Stimulated activated CD4-positive, alpha-beta T cell treated with anti-CD3 and anti-CD28 coated beads, Interleukin-12 subunit alpha, Interleukin-12 subunit beta, amount 100 ng/mL, for 4 hours (primary cell): ENCODE measurements around the gene OOSP3.
"Not testable (repeated sequence)": the region's sequence is repeated elsewhere in the genome, so short reads cannot be mapped to it uniquely, and the experiment has no call there.

Experiments used
- DNase-seq: peaks from one replicate; pipeline ENCODE4 v3.0.0-alpha.2; 2020

OOSP3 gene

GRCh38 chr11:59877784-59878183, 798 bp upstream of the OOSP3 start:
- DNase-seq: no peak

- no peak for DNase-seq
Measured at GRCh38 chr11:59879567-59879966, 985 bp downstream of the OOSP3 start.

- no peak for DNase-seq
Measured at GRCh38 chr11:59883597-59883996, 5.0 kb downstream of the OOSP3 start.

GRCh38 chr11:59887156-59887555, 8.6 kb downstream of the OOSP3 start:
- DNase-seq: not testable (repeated sequence)

GRCh38 chr11:59891781-59892181, 13.2 kb downstream of the OOSP3 start:
- no peak for DNase-seq

- no peak for DNase-seq
Measured at GRCh38 chr11:59894616-59895015, 16.0 kb downstream of the OOSP3 start.

GRCh38 chr11:59898046-59898445, 19.5 kb downstream of the OOSP3 start:
- no peak for DNase-seq

GRCh38 chr11:59898650-59899049, 20.1 kb downstream of the OOSP3 start:
- no peak for DNase-seq

GRCh38 chr11:59899532-59899931, 20.9 kb downstream of the OOSP3 start:
- no peak for DNase-seq

GRCh38 chr11:59900366-59901126, 22.0 kb downstream of the OOSP3 start:
- no peak for DNase-seq

- DNase-seq: no peak
Measured at GRCh38 chr11:59901306-59901705, 22.7 kb downstream of the OOSP3 start.

GRCh38 chr11:59903569-59903968, 25.0 kb downstream of the OOSP3 start:
- DNase-seq: not testable (repeated sequence)

- no peak for DNase-seq
Measured at GRCh38 chr11:59918480-59918879, 39.9 kb downstream of the OOSP3 start.

GRCh38 chr11:59918987-59919589, 40.5 kb downstream of the OOSP3 start:
- no peak for DNase-seq

- DNase-seq: no peak
Measured at GRCh38 chr11:59923813-59924212, 45.2 kb downstream of the OOSP3 start.

- DNase-seq: no peak
Measured at GRCh38 chr11:59931688-59932087, 53.1 kb downstream of the OOSP3 start.

- no peak for DNase-seq
Measured at GRCh38 chr11:59938132-59938531, 59.5 kb downstream of the OOSP3 start, which contains the start of gene OOSP1. Gene OOSP1, plus strand, starts transcription at chr11:59938432. Its CDS starts 23 bp downstream, at chr11:59938455.

- DNase-seq: no peak
Measured at GRCh38 chr11:59938718-59939117, 60.1 kb downstream of the OOSP3 start.

GRCh38 chr11:59939482-59939881, 60.9 kb downstream of the OOSP3 start:
- DNase-seq: no peak

- no peak for DNase-seq
Measured at GRCh38 chr11:59941091-59941490, 62.5 kb downstream of the OOSP3 start.

- no peak for DNase-seq
Measured at GRCh38 chr11:59943997-59944714, 65.6 kb downstream of the OOSP3 start.

- DNase-seq: no peak
Measured at GRCh38 chr11:59944720-59945119, 66.1 kb downstream of the OOSP3 start.
